CD4-positive, CD25-positive, alpha-beta regulatory T cell (primary cell): Measurements from ENCODE around the gene PRPSAP2. TPM values are rescaled to one million over a fixed set of nuclear protein-coding genes. Genes with fewer than 3 reads are reported as not detected.

ENCODE experiments used
- ATAC-seq, 2 donors: fragments of 150-1000 bp; cut with Tn5 transposase; one replicate each; pipeline ENCODE4 v1.10.0; 2021; ENCODE audit warnings: low read depth in 2 of 2, moderate number of reproducible peaks in 2 of 2, moderate library complexity in 1 of 2
- DNase-seq, 3 donors: peaks; one replicate each; pipeline versions ENCODE4 v3.0.0 to v3.0.0-alpha.2; 2012 to 2022; ENCODE audit warnings: mixed read lengths in 1 of 3
- H3K27ac ChIP-seq: one replicate; pipeline ENCODE4 v1.7.0; 2013; ENCODE audit warnings: mild to moderate bottlenecking, low read length; ENCODE audit not compliant: insufficient read depth, poor library complexity, severe bottlenecking
- H3K27me3 ChIP-seq: one replicate; pipeline ENCODE4 v1.7.0; 2013; ENCODE audit warnings: low read length; ENCODE audit not compliant: control insufficient read depth, insufficient read depth
- H3K36me3 ChIP-seq: one replicate; pipeline ENCODE4 v1.7.0; 2013; ENCODE audit warnings: mild to moderate bottlenecking, low read length, moderate library complexity; ENCODE audit not compliant: control insufficient read depth, insufficient read depth
- H3K4me1 ChIP-seq: 2 replicates; pipeline ENCODE4 v1.7.0; 2013; ENCODE audit warnings: mild to moderate bottlenecking, low read length; ENCODE audit not compliant: insufficient read depth, control insufficient read depth, poor library complexity, severe bottlenecking
- H3K4me3 ChIP-seq: one replicate; pipeline ENCODE4 v1.7.0; 2013; ENCODE audit warnings: low read depth, mild to moderate bottlenecking, low read length, moderate library complexity
- H3K9me3 ChIP-seq, 2 experiments: 1 replicate in 1 of 2; 2 replicates in 1 of 2; pipeline ENCODE4 v1.7.0; 2013; ENCODE audit warnings: low read length in 2 of 2, mild to moderate bottlenecking in 1 of 2, moderate library complexity in 1 of 2; ENCODE audit not compliant: control insufficient read depth in 2 of 2
- H3K27ac Mint-ChIP-seq, 3 donors: one replicate each; pipeline ENCODE4 v1.8.0; 2020 to 2022; ENCODE audit warnings: mild to moderate bottlenecking in 3 of 3, mixed read lengths in 3 of 3, moderate library complexity in 2 of 3
- H3K27me3 Mint-ChIP-seq: one replicate; pipeline ENCODE4 v1.8.0; 2022; ENCODE audit warnings: mild to moderate bottlenecking, mixed read lengths
- H3K36me3 Mint-ChIP-seq: one replicate; pipeline ENCODE4 v1.8.0; 2020; ENCODE audit warnings: mixed read lengths
- H3K4me1 Mint-ChIP-seq, 4 donors: one replicate each; pipeline ENCODE4 v1.8.0; 2020 to 2022; ENCODE audit warnings: mixed read lengths in 4 of 4, mild to moderate bottlenecking in 1 of 4
- H3K4me3 Mint-ChIP-seq, 4 donors: one replicate each; pipeline ENCODE4 v1.8.0; 2020 to 2022; ENCODE audit warnings: mild to moderate bottlenecking in 4 of 4, mixed read lengths in 4 of 4, moderate library complexity in 3 of 4
- H3K9me3 Mint-ChIP-seq, 7 donors: one replicate each; pipeline ENCODE4 v1.8.0; 2020 to 2022; ENCODE audit warnings: mixed read lengths in 7 of 7, mild to moderate bottlenecking in 3 of 7, moderate library complexity in 2 of 7
- polyA plus RNA-seq, 4 donors: library from polyadenylated mRNA; unstranded; fragments of 300-500 nt; fragmentation: Illumina TruSeq; gene quantifications; one replicate each; pipeline ENCODE4 v1.2.3, GENCODE V29; 2021
- total RNA-seq: library from RNA; stranded (reverse); gene quantifications from one replicate; pipeline ENCODE4 v1.2.3, GENCODE V29; 2022

PRPSAP2 gene
- total and polyA plus RNA-seq, 5 donors from 2014 or later, result 41.5 to 59.5 (median 45.8) TPM

GRCh38 chr17:18965530-18966236 lies 107.8 kb downstream of the PRPSAP2 start:
- no peaks in the 10 kb centered on the region for H3K27me3 ChIP-seq
- no peak overlapping the region for H3K27ac ChIP-seq
- peaks cover 4% of the 10 kb centered on the region for H3K27me3 Mint-ChIP-seq
- peaks cover 6% of the 10 kb centered on the region for H3K4me1 ChIP-seq
- no peaks in the 10 kb centered on the region for H3K9me3 Mint-ChIP-seq
- H3K4me3 Mint-ChIP-seq, result no peak overlapping the region
- peaks cover 0 to 22% (median 5%) of the 10 kb centered on the region in 4 donors for H3K4me1 Mint-ChIP-seq
- H3K4me3 ChIP-seq, result no peak overlapping the region
- peaks cover 3% of the 10 kb centered on the region for H3K36me3 Mint-ChIP-seq
- DNase-seq, result no peak
- no peak for ATAC-seq
- peak overlapping the region in 1 of 3 donors; percentile 87 for H3K27ac Mint-ChIP-seq
- no peaks in the 10 kb centered on the region for H3K9me3 ChIP-seq
- no peaks in the 10 kb centered on the region for H3K36me3 ChIP-seq

DNA sequence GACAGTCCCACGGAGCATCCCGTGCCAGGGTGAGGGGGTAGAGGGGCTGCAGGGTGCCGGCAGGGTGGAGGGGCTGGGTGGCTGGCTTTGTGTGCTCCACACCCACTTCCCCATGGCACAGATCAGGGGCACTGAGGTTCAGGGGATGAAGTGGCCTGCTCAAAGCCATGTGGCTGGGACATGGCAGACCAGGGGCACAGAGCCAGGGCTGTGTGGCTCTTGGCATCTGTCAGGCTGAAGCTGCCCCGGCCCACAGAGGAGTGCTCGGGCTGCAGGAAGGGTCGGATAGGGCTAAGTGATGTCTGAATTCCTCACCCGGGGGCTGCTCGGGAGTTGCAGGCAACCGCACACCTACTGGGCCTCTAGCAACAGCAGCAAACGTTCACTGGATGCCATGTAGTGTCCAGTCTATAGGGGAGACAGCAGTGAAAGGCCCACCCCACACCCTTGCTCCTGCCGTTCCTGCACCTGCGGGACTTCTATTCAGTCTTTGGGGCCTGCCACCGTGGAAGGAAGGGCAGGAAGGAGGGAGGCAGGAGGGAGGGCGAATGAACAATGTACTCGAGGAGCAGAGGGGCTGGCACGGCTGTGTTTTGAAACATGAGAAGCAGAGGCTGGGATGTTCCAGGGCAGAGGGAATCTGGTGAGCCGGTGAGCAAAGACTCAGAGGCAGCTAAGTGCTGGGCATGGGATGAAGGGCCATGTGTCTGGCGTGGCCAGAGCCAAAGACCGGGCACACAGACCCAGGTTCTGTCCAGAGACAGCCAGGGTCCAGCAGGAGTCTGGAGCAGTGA lies 109.1 kb downstream of the PRPSAP2 start:
- ATAC-seq (no peak), DNase-seq (no peak)
- Mint-ChIP-seq H3K9me3 (no peaks in the 10 kb centered on the region), H3K4me1 (peaks cover 0 to 19% (median under 1%) of the 10 kb centered on the region in 4 donors), H3K36me3 (peaks cover 3% of the 10 kb centered on the region), H3K27me3 (peaks cover 4% of the 10 kb centered on the region), H3K4me3 (no peak overlapping the region), H3K27ac (peak overlapping the region in 1 of 3 donors; percentile 67)
- Histone ChIP-seq H3K4me3 (no peak overlapping the region), H3K36me3 (no peaks in the 10 kb centered on the region), H3K9me3 (no peaks in the 10 kb centered on the region), H3K4me1 (no peaks in the 10 kb centered on the region), H3K27me3 (no peaks in the 10 kb centered on the region), H3K27ac (no peak overlapping the region)

GRCh38 chr17:18967916-18968315 lies 110.0 kb downstream of the PRPSAP2 start:
- Histone ChIP-seq H3K4me3 (no peak overlapping the region), H3K4me1 (no peaks in the 10 kb centered on the region), H3K27ac (no peak overlapping the region), H3K36me3 (no peaks in the 10 kb centered on the region), H3K27me3 (no peaks in the 10 kb centered on the region), H3K9me3 (no peaks in the 10 kb centered on the region)
- DNase-seq, result no peak
- Mint-ChIP-seq H3K4me1 (peaks cover 0 to 15% (median under 1%) of the 10 kb centered on the region in 4 donors), H3K9me3 (no peaks in the 10 kb centered on the region), H3K27me3 (peaks cover 4% of the 10 kb centered on the region), H3K36me3 (peaks cover 3% of the 10 kb centered on the region), H3K27ac (peak overlapping the region in 1 of 3 donors; percentile 67), H3K4me3 (no peak overlapping the region)
- no peak for ATAC-seq

GRCh38 chr17:18968345-18968744 lies 110.4 kb downstream of the PRPSAP2 start:
- Histone ChIP-seq H3K27ac (no peak overlapping the region), H3K36me3 (no peaks in the 10 kb centered on the region), H3K27me3 (no peaks in the 10 kb centered on the region), H3K4me3 (no peak overlapping the region), H3K9me3 (no peaks in the 10 kb centered on the region), H3K4me1 (no peaks in the 10 kb centered on the region)
- H3K27ac Mint-ChIP-seq, result peak overlapping the region in 1 of 3 donors; percentile 59
- no peak overlapping the region for H3K4me3 Mint-ChIP-seq
- H3K36me3 Mint-ChIP-seq, result peaks cover 3% of the 10 kb centered on the region
- H3K9me3 Mint-ChIP-seq, result no peaks in the 10 kb centered on the region
- peaks cover 4% of the 10 kb centered on the region for H3K27me3 Mint-ChIP-seq
- peaks cover 0 to 15% (median under 1%) of the 10 kb centered on the region in 4 donors for H3K4me1 Mint-ChIP-seq
- ATAC-seq, result no peak
- DNase-seq, result no peak

GRCh38 chr17:18968945-18969887 lies 111.3 kb downstream of the PRPSAP2 start:
- peak overlapping the region in 2 of 3 donors; percentile 32 to 90 for H3K27ac Mint-ChIP-seq
- peaks cover under 1% of the 10 kb centered on the region for H3K27me3 Mint-ChIP-seq
- ATAC-seq (no peak), DNase-seq (peak in 1 of 3 donors; percentile 39)
- H3K27ac ChIP-seq, result no peak overlapping the region
- no peaks in the 10 kb centered on the region for H3K27me3 ChIP-seq
- H3K36me3 ChIP-seq, result no peaks in the 10 kb centered on the region
- H3K4me3 ChIP-seq, result no peak overlapping the region
- H3K4me1 Mint-ChIP-seq, result peaks cover 0 to 15% (median under 1%) of the 10 kb centered on the region in 4 donors
- H3K4me3 Mint-ChIP-seq, result no peak overlapping the region
- peaks cover 3% of the 10 kb centered on the region for H3K36me3 Mint-ChIP-seq
- no peaks in the 10 kb centered on the region for H3K9me3 Mint-ChIP-seq
- no peaks in the 10 kb centered on the region for H3K4me1 ChIP-seq
- H3K9me3 ChIP-seq, result no peaks in the 10 kb centered on the region

- DNase-seq, result no peak
- Histone ChIP-seq H3K27me3 (no peaks in the 10 kb centered on the region), H3K36me3 (no peaks in the 10 kb centered on the region), H3K27ac (no peak overlapping the region), H3K4me3 (no peak overlapping the region), H3K4me1 (no peaks in the 10 kb centered on the region), H3K9me3 (no peaks in the 10 kb centered on the region)
- Mint-ChIP-seq H3K27me3 (no peaks in the 10 kb centered on the region), H3K4me3 (no peak overlapping the region), H3K9me3 (no peaks in the 10 kb centered on the region), H3K36me3 (peaks cover 3% of the 10 kb centered on the region), H3K27ac (no peak overlapping the region), H3K4me1 (peaks cover 0 to 15% (median under 1%) of the 10 kb centered on the region in 4 donors)
- no peak for ATAC-seq
Measured at GRCh38 chr17:18970582-18971480, 112.9 kb downstream of the PRPSAP2 start.
